HepG2 (cell line): ENCODE measurements around the gene YWHAB. TPM values are rescaled to one million over a fixed set of nuclear protein-coding genes. Genes with fewer than 3 reads are reported as not detected.
A peak's percentile ranks its signal among the peaks of the same experiment; 100 is the strongest.

Experiments
- EP300 ChIP-seq, 3 experiments: sonication (generic) in 1 of 3; formaldehyde crosslinking in 1 of 3; IDR thresholded peaks; 2 replicates each; pipeline versions ENCODE4 v1.5.1 to v1.6.1; 2011 to 2020; ENCODE audit warnings: low read depth in 2 of 3, low read length in 2 of 3, borderline replicate concordance in 1 of 3, improper control_type of control experiment in 1 of 3, mild to moderate bottlenecking in 1 of 3, missing genetic modification reagents in 1 of 3, moderate library complexity in 1 of 3
- HOXA5 ChIP-seq: sonication (generic); formaldehyde crosslinking; IDR thresholded peaks from 2 replicates; pipeline ENCODE4 v1.4.0; 2020; ENCODE audit warnings: missing genetic modification reagents
- IKZF5 ChIP-seq: IDR thresholded peaks from 2 replicates; pipeline ENCODE4 v1.6.1; 2018; ENCODE audit warnings: missing genetic modification reagents, mild to moderate bottlenecking, missing compliant biosample characterization
- KAT2B ChIP-seq: fragments of 150-350 bp; IDR thresholded peaks from 2 replicates; pipeline ENCODE4 v1.6.1; 2014; ENCODE audit warnings: low read depth, low read length, borderline replicate concordance
- MIER2 ChIP-seq: IDR thresholded peaks from 2 replicates; pipeline ENCODE4 v1.6.1; 2016; ENCODE audit warnings: missing biosample characterization, missing genetic modification reagents
- MIER3 ChIP-seq: IDR thresholded peaks from 2 replicates; pipeline ENCODE4 v1.6.1; 2016; ENCODE audit warnings: missing compliant biosample characterization, borderline replicate concordance
- POGZ ChIP-seq: sonication (generic); formaldehyde crosslinking; IDR thresholded peaks from 2 replicates; pipeline ENCODE4 v1.4.0; 2020; ENCODE audit warnings: mild to moderate bottlenecking, missing genetic modification reagents
- REXO4 ChIP-seq: sonication (generic); formaldehyde crosslinking; IDR thresholded peaks from 2 replicates; pipeline ENCODE4 v1.8.0; 2022; ENCODE audit warnings: missing genetic modification reagents, mild to moderate bottlenecking, borderline replicate concordance
- ZC3H13 ChIP-seq: sonication (generic); formaldehyde crosslinking; IDR thresholded peaks from 2 replicates; pipeline ENCODE4 v1.8.1; 2023; ENCODE audit warnings: mild to moderate bottlenecking, missing genetic modification reagents, moderate library complexity
- ZNF792 ChIP-seq: IDR thresholded peaks from 2 replicates; pipeline ENCODE4 v1.6.1; 2016
- polyA plus RNA-seq, 8 experiments: library from polyadenylated mRNA; depleted of rRNA in 3 of 8; stranded (reverse) in 7 of 8; unstranded in 1 of 8; fragments of >200 nt; fragmentation: Illumina TruSeq in 4 of 8; extraction: Trizol in 4 of 8; gene quantifications; 2 replicates each; pipeline versions ENCODE4 v1.2.1 to v1.2.3, GENCODE V29; 2011 to 2016; ENCODE audit warnings: low read depth in 4 of 8, missing spikeins in 1 of 8, mixed read lengths in 1 of 8; ENCODE audit not compliant: insufficient read depth in 1 of 8
- total RNA-seq, 5 experiments: library from RNA; depleted of rRNA; stranded (reverse); fragments of >200 nt; fragmentation: Illumina TruSeq; extraction: Trizol; gene quantifications; 2 replicates each; pipeline ENCODE4 v1.2.3, GENCODE V29; 2016; ENCODE audit warnings: low read depth in 1 of 5
- TF ChIP-seq, protein P1 (sequence below), 2 experiments: IDR thresholded peaks; 2 replicates each; pipeline ENCODE4 v1.6.1; 2011 to 2012; ENCODE audit warnings: low read length in 2 of 2, borderline replicate concordance in 1 of 2, low read depth in 1 of 2, mild to moderate bottlenecking in 1 of 2, moderate library complexity in 1 of 2
- TF ChIP-seq, protein P2 (sequence below): sonication (generic); formaldehyde crosslinking; IDR thresholded peaks from 2 replicates; pipeline ENCODE4 v1.5.0; 2020; ENCODE audit warnings: mild to moderate bottlenecking, missing genetic modification reagents, borderline replicate concordance
- TF ChIP-seq, protein P3 (sequence below): IDR thresholded peaks from 2 replicates; pipeline ENCODE4 v1.6.1; 2016; ENCODE audit warnings: mild to moderate bottlenecking
- TF ChIP-seq, protein P4 (sequence below): sonication (generic); formaldehyde crosslinking; conservative IDR thresholded peaks from 2 replicates; pipeline ENCODE4 v1.5.0; 2020; ENCODE audit warnings: missing genetic modification reagents
- TF ChIP-seq, protein P5 (sequence below): sonication (generic); formaldehyde crosslinking; IDR thresholded peaks from 2 replicates; pipeline ENCODE4 v1.5.0; 2020; ENCODE audit warnings: missing genetic modification reagents

Gene YWHAB
- total and polyA plus RNA-seq, 2 of the 13 experiments (the other 11 are each of a cell fraction or from before 2014, with no cell fraction given): 77.2 to 121 TPM

GRCh38 chr20:44896583-44896982 lies 11.1 kb downstream of the YWHAB start (continued):
- TF ChIP-seq, protein P1, sequence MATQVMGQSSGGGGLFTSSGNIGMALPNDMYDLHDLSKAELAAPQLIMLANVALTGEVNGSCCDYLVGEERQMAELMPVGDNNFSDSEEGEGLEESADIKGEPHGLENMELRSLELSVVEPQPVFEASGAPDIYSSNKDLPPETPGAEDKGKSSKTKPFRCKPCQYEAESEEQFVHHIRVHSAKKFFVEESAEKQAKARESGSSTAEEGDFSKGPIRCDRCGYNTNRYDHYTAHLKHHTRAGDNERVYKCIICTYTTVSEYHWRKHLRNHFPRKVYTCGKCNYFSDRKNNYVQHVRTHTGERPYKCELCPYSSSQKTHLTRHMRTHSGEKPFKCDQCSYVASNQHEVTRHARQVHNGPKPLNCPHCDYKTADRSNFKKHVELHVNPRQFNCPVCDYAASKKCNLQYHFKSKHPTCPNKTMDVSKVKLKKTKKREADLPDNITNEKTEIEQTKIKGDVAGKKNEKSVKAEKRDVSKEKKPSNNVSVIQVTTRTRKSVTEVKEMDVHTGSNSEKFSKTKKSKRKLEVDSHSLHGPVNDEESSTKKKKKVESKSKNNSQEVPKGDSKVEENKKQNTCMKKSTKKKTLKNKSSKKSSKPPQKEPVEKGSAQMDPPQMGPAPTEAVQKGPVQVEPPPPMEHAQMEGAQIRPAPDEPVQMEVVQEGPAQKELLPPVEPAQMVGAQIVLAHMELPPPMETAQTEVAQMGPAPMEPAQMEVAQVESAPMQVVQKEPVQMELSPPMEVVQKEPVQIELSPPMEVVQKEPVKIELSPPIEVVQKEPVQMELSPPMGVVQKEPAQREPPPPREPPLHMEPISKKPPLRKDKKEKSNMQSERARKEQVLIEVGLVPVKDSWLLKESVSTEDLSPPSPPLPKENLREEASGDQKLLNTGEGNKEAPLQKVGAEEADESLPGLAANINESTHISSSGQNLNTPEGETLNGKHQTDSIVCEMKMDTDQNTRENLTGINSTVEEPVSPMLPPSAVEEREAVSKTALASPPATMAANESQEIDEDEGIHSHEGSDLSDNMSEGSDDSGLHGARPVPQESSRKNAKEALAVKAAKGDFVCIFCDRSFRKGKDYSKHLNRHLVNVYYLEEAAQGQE (IDR thresholded peaks at IDR 0.05; ENCODE audit: borderline replicate concordance in 1 of 2, low read depth in 1 of 2, low read length in 2 of 2): no peak; a peak in 1 of 4 replicates
- TF ChIP-seq, protein P2, sequence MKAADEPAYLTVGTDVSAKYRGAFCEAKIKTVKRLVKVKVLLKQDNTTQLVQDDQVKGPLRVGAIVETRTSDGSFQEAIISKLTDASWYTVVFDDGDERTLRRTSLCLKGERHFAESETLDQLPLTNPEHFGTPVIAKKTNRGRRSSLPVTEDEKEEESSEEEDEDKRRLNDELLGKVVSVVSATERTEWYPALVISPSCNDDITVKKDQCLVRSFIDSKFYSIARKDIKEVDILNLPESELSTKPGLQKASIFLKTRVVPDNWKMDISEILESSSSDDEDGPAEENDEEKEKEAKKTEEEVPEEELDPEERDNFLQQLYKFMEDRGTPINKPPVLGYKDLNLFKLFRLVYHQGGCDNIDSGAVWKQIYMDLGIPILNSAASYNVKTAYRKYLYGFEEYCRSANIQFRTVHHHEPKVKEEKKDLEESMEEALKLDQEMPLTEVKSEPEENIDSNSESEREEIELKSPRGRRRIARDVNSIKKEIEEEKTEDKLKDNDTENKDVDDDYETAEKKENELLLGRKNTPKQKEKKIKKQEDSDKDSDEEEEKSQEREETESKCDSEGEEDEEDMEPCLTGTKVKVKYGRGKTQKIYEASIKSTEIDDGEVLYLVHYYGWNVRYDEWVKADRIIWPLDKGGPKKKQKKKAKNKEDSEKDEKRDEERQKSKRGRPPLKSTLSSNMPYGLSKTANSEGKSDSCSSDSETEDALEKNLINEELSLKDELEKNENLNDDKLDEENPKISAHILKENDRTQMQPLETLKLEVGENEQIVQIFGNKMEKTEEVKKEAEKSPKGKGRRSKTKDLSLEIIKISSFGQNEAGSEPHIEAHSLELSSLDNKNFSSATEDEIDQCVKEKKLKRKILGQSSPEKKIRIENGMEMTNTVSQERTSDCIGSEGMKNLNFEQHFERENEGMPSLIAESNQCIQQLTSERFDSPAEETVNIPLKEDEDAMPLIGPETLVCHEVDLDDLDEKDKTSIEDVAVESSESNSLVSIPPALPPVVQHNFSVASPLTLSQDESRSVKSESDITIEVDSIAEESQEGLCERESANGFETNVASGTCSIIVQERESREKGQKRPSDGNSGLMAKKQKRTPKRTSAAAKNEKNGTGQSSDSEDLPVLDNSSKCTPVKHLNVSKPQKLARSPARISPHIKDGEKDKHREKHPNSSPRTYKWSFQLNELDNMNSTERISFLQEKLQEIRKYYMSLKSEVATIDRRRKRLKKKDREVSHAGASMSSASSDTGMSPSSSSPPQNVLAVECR (CRISPR knock-in tag): peak; percentile 24; the same call in 1 of the 2 replicates
- TF ChIP-seq KAT2B: no peak
- TF ChIP-seq, protein P3, sequence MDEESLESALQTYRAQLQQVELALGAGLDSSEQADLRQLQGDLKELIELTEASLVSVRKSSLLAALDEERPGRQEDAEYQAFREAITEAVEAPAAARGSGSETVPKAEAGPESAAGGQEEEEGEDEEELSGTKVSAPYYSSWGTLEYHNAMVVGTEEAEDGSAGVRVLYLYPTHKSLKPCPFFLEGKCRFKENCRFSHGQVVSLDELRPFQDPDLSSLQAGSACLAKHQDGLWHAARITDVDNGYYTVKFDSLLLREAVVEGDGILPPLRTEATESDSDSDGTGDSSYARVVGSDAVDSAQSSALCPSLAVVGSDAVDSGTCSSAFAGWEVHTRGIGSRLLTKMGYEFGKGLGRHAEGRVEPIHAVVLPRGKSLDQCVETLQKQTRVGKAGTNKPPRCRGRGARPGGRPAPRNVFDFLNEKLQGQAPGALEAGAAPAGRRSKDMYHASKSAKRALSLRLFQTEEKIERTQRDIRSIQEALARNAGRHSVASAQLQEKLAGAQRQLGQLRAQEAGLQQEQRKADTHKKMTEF (CRISPR knock-in tag): 0 out of 2 replicates have a peak, but pooled peaks have one; percentile 59
- TF ChIP-seq MIER3 (CRISPR knock-in tag): peak; percentile 42; the same call in 1 of the 2 replicates
- TF ChIP-seq HOXA5: no peak
- TF ChIP-seq, protein P4, sequence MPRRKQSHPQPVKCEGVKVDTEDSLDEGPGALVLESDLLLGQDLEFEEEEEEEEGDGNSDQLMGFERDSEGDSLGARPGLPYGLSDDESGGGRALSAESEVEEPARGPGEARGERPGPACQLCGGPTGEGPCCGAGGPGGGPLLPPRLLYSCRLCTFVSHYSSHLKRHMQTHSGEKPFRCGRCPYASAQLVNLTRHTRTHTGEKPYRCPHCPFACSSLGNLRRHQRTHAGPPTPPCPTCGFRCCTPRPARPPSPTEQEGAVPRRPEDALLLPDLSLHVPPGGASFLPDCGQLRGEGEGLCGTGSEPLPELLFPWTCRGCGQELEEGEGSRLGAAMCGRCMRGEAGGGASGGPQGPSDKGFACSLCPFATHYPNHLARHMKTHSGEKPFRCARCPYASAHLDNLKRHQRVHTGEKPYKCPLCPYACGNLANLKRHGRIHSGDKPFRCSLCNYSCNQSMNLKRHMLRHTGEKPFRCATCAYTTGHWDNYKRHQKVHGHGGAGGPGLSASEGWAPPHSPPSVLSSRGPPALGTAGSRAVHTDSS: no peak
- TF ChIP-seq ZC3H13: no peak
- 0 out of 2 replicates have a peak, but pooled peaks have one; percentile 41 for TF ChIP-seq MIER2 (CRISPR knock-in tag)
- peak; percentile 51; the same call in 1 of the 2 replicates for TF ChIP-seq IKZF5 (CRISPR knock-in tag)
- no peak for TF ChIP-seq REXO4
- TF ChIP-seq, protein P5, sequence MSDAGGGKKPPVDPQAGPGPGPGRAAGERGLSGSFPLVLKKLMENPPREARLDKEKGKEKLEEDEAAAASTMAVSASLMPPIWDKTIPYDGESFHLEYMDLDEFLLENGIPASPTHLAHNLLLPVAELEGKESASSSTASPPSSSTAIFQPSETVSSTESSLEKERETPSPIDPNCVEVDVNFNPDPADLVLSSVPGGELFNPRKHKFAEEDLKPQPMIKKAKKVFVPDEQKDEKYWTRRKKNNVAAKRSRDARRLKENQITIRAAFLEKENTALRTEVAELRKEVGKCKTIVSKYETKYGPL (CRISPR knock-in tag): peak; percentile 100
- TF ChIP-seq EP300 (IDR thresholded peaks at IDR 0.05; ENCODE audit: low read depth in 2 of 2, low read length in 2 of 2): peak in 1 of 2 experiments; percentile 60; a peak in 1 of 4 replicates
- TF ChIP-seq EP300 (CRISPR knock-in tag; IDR thresholded peaks at IDR 0.05; ENCODE audit: borderline replicate concordance): no peak
- TF ChIP-seq ZNF792 (CRISPR knock-in tag): peak; percentile 46; the same call in 1 of the 2 replicates
- TF ChIP-seq POGZ: peak; percentile 76
